ENCODE results near the gene TLR10.

DNA sequence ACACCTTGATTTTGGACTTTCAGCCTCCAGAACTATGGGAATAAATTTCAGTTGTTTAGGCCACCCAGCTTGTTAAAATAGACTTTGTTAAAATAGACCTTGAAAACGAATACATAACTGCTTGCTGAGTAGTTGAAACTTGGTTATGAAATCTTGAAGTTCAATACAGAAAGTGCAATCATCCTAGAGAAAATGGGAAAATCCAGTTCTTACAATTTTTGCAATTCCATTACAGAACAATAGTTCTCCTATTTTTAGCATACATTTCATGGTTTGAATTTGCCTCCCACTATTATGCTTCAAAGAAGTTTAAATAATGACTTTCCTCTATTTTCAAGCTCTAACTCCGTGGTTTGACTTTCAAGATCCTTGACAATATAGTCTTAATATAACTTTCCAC lies 11.3 kb upstream of the TLR10 start:
- no peak for TF ChIP-seq EZH2phosphoT487 (IDR thresholded peaks at IDR 0.05; ENCODE audit: borderline replicate concordance, low read length)
- TF ChIP-seq, protein P1, sequence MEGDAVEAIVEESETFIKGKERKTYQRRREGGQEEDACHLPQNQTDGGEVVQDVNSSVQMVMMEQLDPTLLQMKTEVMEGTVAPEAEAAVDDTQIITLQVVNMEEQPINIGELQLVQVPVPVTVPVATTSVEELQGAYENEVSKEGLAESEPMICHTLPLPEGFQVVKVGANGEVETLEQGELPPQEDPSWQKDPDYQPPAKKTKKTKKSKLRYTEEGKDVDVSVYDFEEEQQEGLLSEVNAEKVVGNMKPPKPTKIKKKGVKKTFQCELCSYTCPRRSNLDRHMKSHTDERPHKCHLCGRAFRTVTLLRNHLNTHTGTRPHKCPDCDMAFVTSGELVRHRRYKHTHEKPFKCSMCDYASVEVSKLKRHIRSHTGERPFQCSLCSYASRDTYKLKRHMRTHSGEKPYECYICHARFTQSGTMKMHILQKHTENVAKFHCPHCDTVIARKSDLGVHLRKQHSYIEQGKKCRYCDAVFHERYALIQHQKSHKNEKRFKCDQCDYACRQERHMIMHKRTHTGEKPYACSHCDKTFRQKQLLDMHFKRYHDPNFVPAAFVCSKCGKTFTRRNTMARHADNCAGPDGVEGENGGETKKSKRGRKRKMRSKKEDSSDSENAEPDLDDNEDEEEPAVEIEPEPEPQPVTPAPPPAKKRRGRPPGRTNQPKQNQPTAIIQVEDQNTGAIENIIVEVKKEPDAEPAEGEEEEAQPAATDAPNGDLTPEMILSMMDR (conservative IDR thresholded peaks at IDR 0.05; ENCODE audit: low read depth, low read length) = no peak
- TF ChIP-seq EZH2 (IDR thresholded peaks at IDR 0.05; ENCODE audit: low read length, unreplicated experiment) = no peak

All from PC-3 (cell line).